Limb (tissue), 2 donors: ENCODE measurements around the gene RCSD1.

Source experiments
- DNase-seq, 2 donors: peaks; one replicate each; pipeline ENCODE4 v3.0.0-alpha.2; 2016; ENCODE audit errors: extremely low spot score in 2 of 2

Gene RCSD1

GRCh38 chr1:167617153-167618147, 12.6 kb upstream of the RCSD1 start:
- no peak for DNase-seq

- DNase-seq, result no peak
These were observed 11.7 kb upstream of the RCSD1 start for GRCh38 chr1:167618366-167618765.

GRCh38 chr1:167618789-167619188, 11.2 kb upstream of the RCSD1 start:
- no peak for DNase-seq

GRCh38 chr1:167620002-167620401, 10.0 kb upstream of the RCSD1 start:
- no peak for DNase-seq

GRCh38 chr1:167621780-167622313, 8.2 kb upstream of the RCSD1 start:
- DNase-seq, result no peak

GRCh38 chr1:167623951-167624350, 6.1 kb upstream of the RCSD1 start:
- no peak for DNase-seq

- no peak for DNase-seq
These were observed 4.8 kb upstream of the RCSD1 start for GRCh38 chr1:167625040-167625823.

- no peak for DNase-seq
These were observed 2.5 kb upstream of the RCSD1 start for GRCh38 chr1:167627615-167627864.

- no peak for DNase-seq
These were observed 2.0 kb upstream of the RCSD1 start for GRCh38 chr1:167627865-167628641.

- no peak for DNase-seq
These were observed 1.1 kb upstream of the RCSD1 start for GRCh38 chr1:167628741-167629515.

- DNase-seq, result no peak
These were observed 745 bp downstream of the RCSD1 start for GRCh38 chr1:167630568-167631385.

GRCh38 chr1:167631386-167631935, 1.4 kb downstream of the RCSD1 start:
- no peak for DNase-seq

GRCh38 chr1:167631936-167632614, 2.0 kb downstream of the RCSD1 start:
- no peak for DNase-seq

GRCh38 chr1:167633258-167633944, 3.4 kb downstream of the RCSD1 start:
- no peak for DNase-seq

- DNase-seq, result no peak
These were observed 4.4 kb downstream of the RCSD1 start for GRCh38 chr1:167634435-167634834.

GRCh38 chr1:167635156-167635648, 5.2 kb downstream of the RCSD1 start:
- peak; percentile 49 to 59 for DNase-seq

- DNase-seq, result no peak
These were observed 5.9 kb downstream of the RCSD1 start for GRCh38 chr1:167635941-167636340.

- DNase-seq, result no peak
These were observed 8.0 kb downstream of the RCSD1 start for GRCh38 chr1:167638064-167638463.
